K562 (cell line): ENCODE measurements around the gene ANKRD13A. TPM values are rescaled to one million over a fixed set of nuclear protein-coding genes. Genes with fewer than 3 reads are reported as not detected.

Source experiments
- CCNT2 ChIP-seq: IDR thresholded peaks from 2 replicates; pipeline ENCODE4 v1.6.1; 2011; ENCODE audit warnings: borderline replicate concordance, low read depth, mild to moderate bottlenecking, moderate library complexity, mixed read lengths, low read length; ENCODE audit not compliant: insufficient read length; ENCODE audit errors: extremely low read depth
- ETV5 ChIP-seq: sonication (generic); formaldehyde crosslinking; IDR thresholded peaks from 2 replicates; pipeline ENCODE4 v1.4.0; 2020; ENCODE audit warnings: low read depth, mild to moderate bottlenecking, missing genetic modification reagents
- FOXK1 ChIP-seq: sonication (generic); formaldehyde crosslinking; IDR thresholded peaks from 2 replicates; pipeline ENCODE4 v1.8.0; 2022; ENCODE audit warnings: missing genetic modification reagents, mild to moderate bottlenecking, borderline replicate concordance
- HMG20B ChIP-seq: fragments of 250-450 bp; sonication (Bioruptor Pico); IDR thresholded peaks from 2 replicates; pipeline ENCODE4 v1.5.0; 2021; ENCODE audit warnings: mild to moderate bottlenecking
- IRF2 ChIP-seq: sonication (generic); formaldehyde crosslinking; IDR thresholded peaks from 2 replicates; pipeline ENCODE4 v1.8.1; 2022; ENCODE audit warnings: mild to moderate bottlenecking, missing genetic modification reagents
- POLR2AphosphoS5 ChIP-seq: IDR thresholded peaks from 2 replicates; pipeline ENCODE4 v1.6.1; 2011; ENCODE audit warnings: mild to moderate bottlenecking, low read depth, low read length, moderate library complexity; ENCODE audit not compliant: control insufficient read depth, insufficient read depth
- STAG1 ChIP-seq: sonication (generic); formaldehyde crosslinking; IDR thresholded peaks from 2 replicates; pipeline ENCODE4 v1.5.0; 2020; ENCODE audit warnings: missing genetic modification reagents, borderline replicate concordance
- TEAD1 ChIP-seq, 2 experiments: fragments of 450-650 bp in 1 of 2; sonication (generic) in 1 of 2; formaldehyde crosslinking; IDR thresholded peaks; 2 replicates each; pipeline versions ENCODE4 v1.4.0 to v1.8.0; 2020 to 2022; ENCODE audit warnings: mild to moderate bottlenecking in 2 of 2, missing genetic modification reagents in 1 of 2
- TOE1 ChIP-seq, 2 experiments: fragments of 450-650 bp in 1 of 2; sonication (generic) in 1 of 2; formaldehyde crosslinking in 1 of 2; IDR thresholded peaks; 2 replicates each; pipeline versions ENCODE4 v1.7.1 to v1.8.0; 2016 to 2022; ENCODE audit warnings: borderline replicate concordance in 2 of 2, mild to moderate bottlenecking in 2 of 2, antibody characterized with exemption in 1 of 2, inconsistent platforms in 1 of 2, low read depth in 1 of 2, missing genetic modification reagents in 1 of 2, moderate library complexity in 1 of 2
- WHSC1 ChIP-seq: IDR thresholded peaks from one replicate; pipeline ENCODE4 v1.6.1; 2012; ENCODE audit warnings: low read length, control low read depth, inconsistent platforms
- ZBTB17 ChIP-seq: fragments of 450-650 bp; formaldehyde crosslinking; IDR thresholded peaks from 2 replicates; pipeline ENCODE4 v1.4.0; 2020; ENCODE audit warnings: mild to moderate bottlenecking
- ZBTB8A ChIP-seq: fragments of 450-650 bp; IDR thresholded peaks from 2 replicates; pipeline ENCODE4 v1.6.1; 2018; ENCODE audit warnings: mild to moderate bottlenecking, moderate library complexity; ENCODE audit not compliant: partially characterized antibody
- polyA plus RNA-seq, 8 experiments: library from polyadenylated mRNA; depleted of rRNA in 4 of 8; stranded (reverse) in 5 of 8; unstranded in 3 of 8; fragments of >200 nt; fragmentation: Nextera tagmentation in 2 of 8; fragmentation: Illumina TruSeq in 1 of 8; extraction: Ambion mirVana in 2 of 8; extraction: Trizol in 1 of 8; gene quantifications; 2 replicates each; pipeline versions ENCODE4 v1.2.1 to v1.2.3, GENCODE V29; 2011 to 2014; ENCODE audit warnings: inconsistent platforms in 1 of 8, missing spikeins in 1 of 8
- total RNA-seq, 7 experiments: library from RNA; depleted of rRNA in 6 of 7; stranded (reverse); fragments of >200 nt in 6 of 7; fragmentation: Illumina TruSeq in 2 of 7; extraction: Trizol in 2 of 7; gene quantifications; 2 replicates each; pipeline versions ENCODE4 v1.2.1 to v1.2.3, GENCODE V29; 2011 to 2021; ENCODE audit warnings: low replicate concordance in 1 of 7
- TF ChIP-seq, protein P1 (sequence below): sonication (generic); formaldehyde crosslinking; IDR thresholded peaks from 2 replicates; pipeline ENCODE4 v1.8.0; 2022; ENCODE audit warnings: missing genetic modification reagents, mild to moderate bottlenecking, borderline replicate concordance
- TF ChIP-seq, protein P2 (sequence below): fragments of 450-650 bp; IDR thresholded peaks from 2 replicates; pipeline ENCODE4 v1.6.1; 2017; ENCODE audit warnings: antibody characterized with exemption, mild to moderate bottlenecking
- TF ChIP-seq, protein P3 (sequence below): fragments of 250-450 bp; sonication (Bioruptor Pico); IDR thresholded peaks from 2 replicates; pipeline ENCODE4 v1.5.0; 2021; ENCODE audit warnings: mild to moderate bottlenecking, borderline replicate concordance
- TF ChIP-seq, protein P4 (sequence below), 3 experiments: IDR thresholded peaks in 2 of 3; conservative IDR thresholded peaks in 1 of 3; 2 replicates each; pipeline ENCODE4 v1.5.1; 2011 to 2012; ENCODE audit warnings: low read length in 3 of 3, mild to moderate bottlenecking in 3 of 3, control low read depth in 2 of 3, improper control_type of control experiment in 1 of 3, inconsistent platforms in 1 of 3, low read depth in 1 of 3, mixed read lengths in 1 of 3, moderate library complexity in 1 of 3; ENCODE audit not compliant: insufficient read depth in 2 of 3

ANKRD13A gene
- total and polyA plus RNA-seq, 9 of the 15 experiments (the other 6 are each of a cell fraction or from before 2014, with no cell fraction given): 5.0 to 55.0 (median 41.5) TPM

DNA sequence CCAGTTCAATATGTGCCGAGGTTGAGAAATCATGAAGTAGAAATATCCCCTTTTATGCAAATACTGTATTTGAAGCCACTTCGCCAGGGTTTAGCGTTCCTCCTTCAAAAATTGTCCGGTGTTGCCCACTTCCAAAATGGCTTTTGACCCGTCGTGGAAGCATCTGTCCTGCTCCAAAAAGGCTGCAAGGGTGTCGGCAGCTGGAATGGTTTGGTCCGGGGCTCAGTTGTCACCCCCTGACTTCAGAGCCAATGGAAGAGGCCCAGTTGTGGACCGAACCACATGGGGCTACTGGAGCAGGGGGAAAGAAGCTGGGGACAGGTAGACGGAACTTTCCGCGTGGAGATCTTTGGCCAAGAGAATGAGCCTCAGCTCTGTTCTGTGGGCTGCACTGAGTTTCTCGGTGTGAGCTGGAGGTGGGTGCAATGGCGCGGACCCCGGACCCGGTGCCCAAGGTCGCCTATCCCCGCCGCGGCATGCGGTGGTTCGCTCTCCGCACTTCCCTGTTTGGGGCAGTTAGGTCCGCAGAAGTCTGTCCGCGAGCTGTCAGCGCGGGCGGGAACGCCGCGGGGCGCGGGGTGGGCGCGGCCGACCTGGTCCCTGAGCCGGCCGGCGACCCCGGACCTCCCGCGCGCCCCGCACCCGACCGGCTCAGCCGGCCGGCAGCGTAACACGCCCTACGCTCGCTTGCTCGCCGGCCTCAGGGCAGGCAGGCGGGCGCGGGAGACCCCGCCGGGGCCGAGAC, at the start of gene ANKRD13A (continued):
- TF ChIP-seq, protein P1, sequence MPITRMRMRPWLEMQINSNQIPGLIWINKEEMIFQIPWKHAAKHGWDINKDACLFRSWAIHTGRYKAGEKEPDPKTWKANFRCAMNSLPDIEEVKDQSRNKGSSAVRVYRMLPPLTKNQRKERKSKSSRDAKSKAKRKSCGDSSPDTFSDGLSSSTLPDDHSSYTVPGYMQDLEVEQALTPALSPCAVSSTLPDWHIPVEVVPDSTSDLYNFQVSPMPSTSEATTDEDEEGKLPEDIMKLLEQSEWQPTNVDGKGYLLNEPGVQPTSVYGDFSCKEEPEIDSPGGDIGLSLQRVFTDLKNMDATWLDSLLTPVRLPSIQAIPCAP: peak; percentile 48; the same call in 1 of the 2 replicates
- TF ChIP-seq HMG20B (CRISPR knock-in tag): no peak
- peak; percentile 28; the same call in 1 of the 2 replicates for TF ChIP-seq ETV5 (CRISPR knock-in tag)
- TF ChIP-seq, protein P2, sequence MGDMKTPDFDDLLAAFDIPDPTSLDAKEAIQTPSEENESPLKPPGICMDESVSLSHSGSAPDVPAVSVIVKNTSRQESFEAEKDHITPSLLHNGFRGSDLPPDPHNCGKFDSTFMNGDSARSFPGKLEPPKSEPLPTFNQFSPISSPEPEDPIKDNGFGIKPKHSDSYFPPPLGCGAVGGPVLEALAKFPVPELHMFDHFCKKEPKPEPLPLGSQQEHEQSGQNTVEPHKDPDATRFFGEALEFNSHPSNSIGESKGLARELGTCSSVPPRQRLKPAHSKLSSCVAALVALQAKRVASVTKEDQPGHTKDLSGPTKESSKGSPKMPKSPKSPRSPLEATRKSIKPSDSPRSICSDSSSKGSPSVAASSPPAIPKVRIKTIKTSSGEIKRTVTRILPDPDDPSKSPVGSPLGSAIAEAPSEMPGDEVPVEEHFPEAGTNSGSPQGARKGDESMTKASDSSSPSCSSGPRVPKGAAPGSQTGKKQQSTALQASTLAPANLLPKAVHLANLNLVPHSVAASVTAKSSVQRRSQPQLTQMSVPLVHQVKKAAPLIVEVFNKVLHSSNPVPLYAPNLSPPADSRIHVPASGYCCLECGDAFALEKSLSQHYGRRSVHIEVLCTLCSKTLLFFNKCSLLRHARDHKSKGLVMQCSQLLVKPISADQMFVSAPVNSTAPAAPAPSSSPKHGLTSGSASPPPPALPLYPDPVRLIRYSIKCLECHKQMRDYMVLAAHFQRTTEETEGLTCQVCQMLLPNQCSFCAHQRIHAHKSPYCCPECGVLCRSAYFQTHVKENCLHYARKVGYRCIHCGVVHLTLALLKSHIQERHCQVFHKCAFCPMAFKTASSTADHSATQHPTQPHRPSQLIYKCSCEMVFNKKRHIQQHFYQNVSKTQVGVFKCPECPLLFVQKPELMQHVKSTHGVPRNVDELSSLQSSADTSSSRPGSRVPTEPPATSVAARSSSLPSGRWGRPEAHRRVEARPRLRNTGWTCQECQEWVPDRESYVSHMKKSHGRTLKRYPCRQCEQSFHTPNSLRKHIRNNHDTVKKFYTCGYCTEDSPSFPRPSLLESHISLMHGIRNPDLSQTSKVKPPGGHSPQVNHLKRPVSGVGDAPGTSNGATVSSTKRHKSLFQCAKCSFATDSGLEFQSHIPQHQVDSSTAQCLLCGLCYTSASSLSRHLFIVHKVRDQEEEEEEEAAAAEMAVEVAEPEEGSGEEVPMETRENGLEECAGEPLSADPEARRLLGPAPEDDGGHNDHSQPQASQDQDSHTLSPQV: peak; percentile 94
- no peak for TF ChIP-seq WHSC1
- TF ChIP-seq FOXK1 (CRISPR knock-in tag): peak; percentile 84; the same call in 1 of the 2 replicates
- TF ChIP-seq, protein P3, sequence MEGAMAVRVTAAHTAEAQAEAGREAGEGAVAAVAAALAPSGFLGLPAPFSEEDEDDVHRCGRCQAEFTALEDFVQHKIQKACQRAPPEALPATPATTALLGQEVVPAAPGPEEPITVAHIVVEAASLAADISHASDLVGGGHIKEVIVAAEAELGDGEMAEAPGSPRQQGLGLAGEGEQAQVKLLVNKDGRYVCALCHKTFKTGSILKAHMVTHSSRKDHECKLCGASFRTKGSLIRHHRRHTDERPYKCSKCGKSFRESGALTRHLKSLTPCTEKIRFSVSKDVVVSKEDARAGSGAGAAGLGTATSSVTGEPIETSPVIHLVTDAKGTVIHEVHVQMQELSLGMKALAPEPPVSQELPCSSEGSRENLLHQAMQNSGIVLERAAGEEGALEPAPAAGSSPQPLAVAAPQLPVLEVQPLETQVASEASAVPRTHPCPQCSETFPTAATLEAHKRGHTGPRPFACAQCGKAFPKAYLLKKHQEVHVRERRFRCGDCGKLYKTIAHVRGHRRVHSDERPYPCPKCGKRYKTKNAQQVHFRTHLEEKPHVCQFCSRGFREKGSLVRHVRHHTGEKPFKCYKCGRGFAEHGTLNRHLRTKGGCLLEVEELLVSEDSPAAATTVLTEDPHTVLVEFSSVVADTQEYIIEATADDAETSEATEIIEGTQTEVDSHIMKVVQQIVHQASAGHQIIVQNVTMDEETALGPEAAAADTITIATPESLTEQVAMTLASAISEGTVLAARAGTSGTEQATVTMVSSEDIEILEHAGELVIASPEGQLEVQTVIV (CRISPR knock-in tag): no peak
- peak; percentile 45; the same call in 1 of the 2 replicates for TF ChIP-seq POLR2AphosphoS5
- no peak for TF ChIP-seq IRF2
- no peak for TF ChIP-seq ZBTB8A
- no peak for TF ChIP-seq STAG1 (CRISPR knock-in tag)
- TF ChIP-seq CCNT2: peak; percentile 72
- TF ChIP-seq, protein P4, sequence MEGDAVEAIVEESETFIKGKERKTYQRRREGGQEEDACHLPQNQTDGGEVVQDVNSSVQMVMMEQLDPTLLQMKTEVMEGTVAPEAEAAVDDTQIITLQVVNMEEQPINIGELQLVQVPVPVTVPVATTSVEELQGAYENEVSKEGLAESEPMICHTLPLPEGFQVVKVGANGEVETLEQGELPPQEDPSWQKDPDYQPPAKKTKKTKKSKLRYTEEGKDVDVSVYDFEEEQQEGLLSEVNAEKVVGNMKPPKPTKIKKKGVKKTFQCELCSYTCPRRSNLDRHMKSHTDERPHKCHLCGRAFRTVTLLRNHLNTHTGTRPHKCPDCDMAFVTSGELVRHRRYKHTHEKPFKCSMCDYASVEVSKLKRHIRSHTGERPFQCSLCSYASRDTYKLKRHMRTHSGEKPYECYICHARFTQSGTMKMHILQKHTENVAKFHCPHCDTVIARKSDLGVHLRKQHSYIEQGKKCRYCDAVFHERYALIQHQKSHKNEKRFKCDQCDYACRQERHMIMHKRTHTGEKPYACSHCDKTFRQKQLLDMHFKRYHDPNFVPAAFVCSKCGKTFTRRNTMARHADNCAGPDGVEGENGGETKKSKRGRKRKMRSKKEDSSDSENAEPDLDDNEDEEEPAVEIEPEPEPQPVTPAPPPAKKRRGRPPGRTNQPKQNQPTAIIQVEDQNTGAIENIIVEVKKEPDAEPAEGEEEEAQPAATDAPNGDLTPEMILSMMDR (IDR thresholded peaks at IDR 0.05 in 2 of 3, conservative IDR thresholded peaks at IDR 0.05 in 1 of 3; ENCODE audit: insufficient read depth in 2 of 3, low read depth in 1 of 3, low read length in 3 of 3): no peak
- peak; percentile 100 for TF ChIP-seq TOE1 (IDR thresholded peaks at IDR 0.05; ENCODE audit: borderline replicate concordance)
- peak; percentile 86 for TF ChIP-seq TOE1 (CRISPR knock-in tag; IDR thresholded peaks at IDR 0.05; ENCODE audit: borderline replicate concordance, low read depth)
- peak in 1 of 2 experiments; percentile 89; a peak in 2 of 4 replicates for TF ChIP-seq TEAD1 (CRISPR knock-in tag; IDR thresholded peaks at IDR 0.05)
- 0 out of 2 replicates have a peak, but pooled peaks have one; percentile 56 for TF ChIP-seq ZBTB17 (CRISPR knock-in tag)
